Transverse colon (tissue), 4 donors: ENCODE measurements around the gene ME3. TPM values are rescaled to one million over a fixed set of nuclear protein-coding genes. Genes with fewer than 3 reads are reported as not detected.
A peak's percentile ranks its signal among the peaks of the same experiment; 100 is the strongest.

Source experiments
- DNase-seq: peaks from one replicate; pipeline ENCODE4 v3.0.0-alpha.2; 2019
- H3K27ac ChIP-seq, 4 donors: fragments of 200-600 bp; sonication (generic); 2 replicates each; pipeline ENCODE4 v1.5.1; 2016 to 2018; ENCODE audit warnings: inconsistent platforms in 4 of 4
- H3K27me3 ChIP-seq: fragments of 200-600 bp; sonication (generic); 2 replicates; pipeline ENCODE4 v1.5.1; 2017; ENCODE audit warnings: inconsistent platforms
- H3K36me3 ChIP-seq, 4 donors: fragments of 200-600 bp; sonication (generic); 2 replicates each; pipeline ENCODE4 v1.5.1; 2017 to 2019; ENCODE audit warnings: inconsistent platforms in 4 of 4
- H3K4me1 ChIP-seq, 4 donors: fragments of 200-600 bp; sonication (generic); 2 replicates each; pipeline ENCODE4 v1.5.1; 2017 to 2020; ENCODE audit warnings: inconsistent platforms in 4 of 4
- H3K4me3 ChIP-seq, 4 donors: fragments of 200-600 bp; sonication (generic); 1 replicate in 1 of 4; 2 replicates in 3 of 4; pipeline versions ENCODE4 v1.5.1 to v1.6.1; 2017 to 2019; ENCODE audit warnings: inconsistent platforms in 4 of 4
- H3K9me3 ChIP-seq, 2 donors: fragments of 200-600 bp; sonication (generic); 2 replicates each; pipeline ENCODE4 v1.5.1; 2017 to 2019; ENCODE audit warnings: inconsistent platforms in 2 of 2
- CTCF ChIP-seq, 5 experiments: fragments of 200-600 bp in 3 of 5; fragments of 450-650 bp in 2 of 5; sonication (generic) in 3 of 5; IDR thresholded peaks; 1 replicate in 2 of 5; 2 replicates in 3 of 5; pipeline ENCODE4 v1.5.1; 2016 to 2017; ENCODE audit warnings: antibody characterized with exemption in 5 of 5, inconsistent platforms in 3 of 5, mild to moderate bottlenecking in 2 of 5, moderate library complexity in 1 of 5
- EP300 ChIP-seq: sonication (generic); formaldehyde crosslinking; IDR thresholded peaks from one replicate; pipeline ENCODE4 v1.6.1; 2017; ENCODE audit warnings: antibody characterized with exemption, low read depth
- POLR2A ChIP-seq: fragments of 450-650 bp; IDR thresholded peaks from one replicate; pipeline ENCODE4 v1.6.1; 2016; ENCODE audit warnings: antibody characterized with exemption, mild to moderate bottlenecking, moderate library complexity
- POLR2AphosphoS5 ChIP-seq, 3 donors: sonication (generic); formaldehyde crosslinking; IDR thresholded peaks; one replicate each; pipeline ENCODE4 v1.6.1; 2016; ENCODE audit warnings: antibody characterized with exemption in 3 of 3
- WGBS, 2 donors: methylation state at CpG; one replicate each; pipeline ENCODE4 v1.1.5; 2018; ENCODE audit warnings: low coverage in 1 of 2; 5-methylcytosine and 5-hydroxymethylcytosine counted together
- in situ Hi-C, 4 donors: fragments of 200-750 bp; cut with MboI; loops; one replicate each; pipeline versions ENCODE4 v1.15.0 to v1.15.1; 2017; ENCODE audit warnings: low sequenced_read_pairs in 3 of 4, low pct_ligation_motif_present in 1 of 4, low pct_unique_long_range_greater_than_20kb in 1 of 4
- intact Hi-C: fragments of 100-400 bp; cut with DNase I; formaldehyde crosslinking; loops from one replicate; pipeline ENCODE4 v1.15.1; 2023; ENCODE audit warnings: low total_unique reads
- total RNA-seq, 4 donors: library from RNA; depleted of rRNA; stranded (reverse); fragments of >200 nt; gene quantifications; one replicate each; pipeline ENCODE4 v1.1.0, GENCODE V29; 2016

The ME3 gene
- total RNA-seq, 4 donors from 2014 or later, result 91.8 to 258 (median 116) TPM

GRCh38 chr11:86678296-86678695, 5.9 kb upstream of the ME3 start:
- no peaks in the 10 kb centered on the region for H3K9me3 ChIP-seq
- intact Hi-C loops (loop anchor here (5.0 kb wide), 1 partner anchor 369 kb away; no protein-coding TSS in a partner anchor), in situ Hi-C loops (no loop called here)
- 72 to 79% methylated on average over 3 of the region's 3 CpGs for WGBS, 2 donors
- no peak for TF ChIP-seq CTCF (IDR thresholded peaks at IDR 0.05)
- no peak for TF ChIP-seq EP300
- no peak for TF ChIP-seq POLR2AphosphoS5 (IDR thresholded peaks at IDR 0.05)
- TF ChIP-seq POLR2A, result no peak
- no peaks in the 10 kb centered on the region for H3K36me3 ChIP-seq
- no peak for DNase-seq
- peak overlapping the region in 1 of 4 donors; percentile 29 for H3K27ac ChIP-seq
- peaks cover 18 to 46% (median 31%) of the 10 kb centered on the region in 4 donors for H3K4me1 ChIP-seq
- no peak overlapping the region for H3K4me3 ChIP-seq
- H3K27me3 ChIP-seq, result no peaks in the 10 kb centered on the region

- peak overlapping the region; percentile 92 to 93 (median 92) for H3K27ac ChIP-seq
- H3K27me3 ChIP-seq, result no peaks in the 10 kb centered on the region
- in situ Hi-C loops (no loop called here), intact Hi-C loops (loop anchor here (5.0 kb wide), 1 partner anchor 371 kb away; no protein-coding TSS in a partner anchor)
- no peaks in the 10 kb centered on the region for H3K9me3 ChIP-seq
- 73% methylated on average over 6 of the region's 6 CpGs; no CpG with 5 or more reads in 1 of the 2 donors for WGBS, 2 donors
- H3K36me3 ChIP-seq, result no peaks in the 10 kb centered on the region
- peaks cover 18 to 51% (median 37%) of the 10 kb centered on the region in 4 donors for H3K4me1 ChIP-seq
- no peak for DNase-seq
- peak in 3 of 5 experiments; percentile 26 to 50 (median 34) for TF ChIP-seq CTCF (IDR thresholded peaks at IDR 0.05)
- no peak for TF ChIP-seq EP300
- H3K4me3 ChIP-seq, result no peak overlapping the region
Measured at GRCh38 chr11:86676533-86677154, 4.2 kb upstream of the ME3 start.

- peak overlapping the region; percentile 92 to 93 (median 92) for H3K27ac ChIP-seq
- no peaks in the 10 kb centered on the region for H3K27me3 ChIP-seq
- TF ChIP-seq POLR2AphosphoS5 (IDR thresholded peaks at IDR 0.05), result peak in 1 of 3 donors; percentile 35
- TF ChIP-seq EP300, result no peak
- no peak for TF ChIP-seq CTCF (IDR thresholded peaks at IDR 0.05)
- in situ Hi-C loops (no loop called here), intact Hi-C loops (loop anchor here (5.0 kb wide), 1 partner anchor 371 kb away; no protein-coding TSS in a partner anchor)
- DNase-seq, result peak; percentile 64
- 33 to 50% methylated on average over 1 of the region's 1 CpG for WGBS, 2 donors
- no peaks in the 10 kb centered on the region for H3K36me3 ChIP-seq
- H3K4me1 ChIP-seq, result peaks cover 18 to 53% (median 41%) of the 10 kb centered on the region in 4 donors
- H3K4me3 ChIP-seq, result no peak overlapping the region
- no peaks in the 10 kb centered on the region for H3K9me3 ChIP-seq
Measured at GRCh38 chr11:86676010-86676409, 3.6 kb upstream of the ME3 start.

- Histone ChIP-seq H3K9me3 (no peaks in the 10 kb centered on the region), H3K4me3 (no peak overlapping the region), H3K36me3 (no peaks in the 10 kb centered on the region), H3K27me3 (no peaks in the 10 kb centered on the region), H3K4me1 (peaks cover 20 to 63% (median 49%) of the 10 kb centered on the region in 4 donors), H3K27ac (peak overlapping the region; percentile 92 to 93 (median 92))
- in situ Hi-C loops, result no loop called here
- no peak for DNase-seq
- intact Hi-C loops, result loop anchor here (5.0 kb wide), 1 partner anchor 372 kb away; no protein-coding TSS in a partner anchor
- 41 to 44% methylated on average over 2 of the region's 2 CpGs for WGBS, 2 donors
- no peak for TF ChIP-seq POLR2A
- no peak for TF ChIP-seq EP300
- no peak for TF ChIP-seq POLR2AphosphoS5 (IDR thresholded peaks at IDR 0.05)
Measured at GRCh38 chr11:86675017-86675416, 2.6 kb upstream of the ME3 start.
